Thyroid gland (tissue), 4 donors: ENCODE results near the gene GALNTL6.

Source experiments
- POLR2A ChIP-seq, 2 donors: fragments of 450-650 bp; IDR thresholded peaks; one replicate each; pipeline ENCODE4 v1.6.1; 2017; ENCODE audit warnings: antibody characterized with exemption in 2 of 2, mild to moderate bottlenecking in 2 of 2, moderate library complexity in 1 of 2
- TF ChIP-seq, protein P1 (sequence below), 6 experiments: fragments of 200-600 bp in 3 of 6; fragments of 450-650 bp in 3 of 6; sonication (generic) in 3 of 6; IDR thresholded peaks; one replicate each; pipeline ENCODE4 v1.5.1; 2016 to 2019; ENCODE audit warnings: antibody characterized with exemption in 6 of 6, mild to moderate bottlenecking in 2 of 6, inconsistent platforms in 1 of 6, moderate library complexity in 1 of 6

DNA sequence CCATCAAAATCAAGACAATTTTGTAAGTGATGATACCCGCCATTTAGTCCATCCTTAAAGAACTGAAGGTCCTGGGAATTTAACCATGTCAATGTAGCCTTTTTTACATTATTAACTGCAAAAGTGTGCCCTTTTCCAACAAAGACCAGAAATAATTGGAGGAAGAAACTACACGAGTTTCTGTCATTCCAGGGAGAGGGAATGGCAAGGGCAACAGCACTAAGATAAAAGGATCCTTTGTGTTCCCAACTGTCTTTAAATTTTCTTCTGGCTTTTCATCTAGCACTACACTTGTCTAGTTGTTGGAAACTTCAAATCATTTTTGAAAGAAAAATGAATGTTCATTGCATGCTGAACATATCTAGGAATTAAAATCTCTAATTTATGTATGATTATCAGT, 286.2 kb downstream of the GALNTL6 start:
- TF ChIP-seq, protein P1, sequence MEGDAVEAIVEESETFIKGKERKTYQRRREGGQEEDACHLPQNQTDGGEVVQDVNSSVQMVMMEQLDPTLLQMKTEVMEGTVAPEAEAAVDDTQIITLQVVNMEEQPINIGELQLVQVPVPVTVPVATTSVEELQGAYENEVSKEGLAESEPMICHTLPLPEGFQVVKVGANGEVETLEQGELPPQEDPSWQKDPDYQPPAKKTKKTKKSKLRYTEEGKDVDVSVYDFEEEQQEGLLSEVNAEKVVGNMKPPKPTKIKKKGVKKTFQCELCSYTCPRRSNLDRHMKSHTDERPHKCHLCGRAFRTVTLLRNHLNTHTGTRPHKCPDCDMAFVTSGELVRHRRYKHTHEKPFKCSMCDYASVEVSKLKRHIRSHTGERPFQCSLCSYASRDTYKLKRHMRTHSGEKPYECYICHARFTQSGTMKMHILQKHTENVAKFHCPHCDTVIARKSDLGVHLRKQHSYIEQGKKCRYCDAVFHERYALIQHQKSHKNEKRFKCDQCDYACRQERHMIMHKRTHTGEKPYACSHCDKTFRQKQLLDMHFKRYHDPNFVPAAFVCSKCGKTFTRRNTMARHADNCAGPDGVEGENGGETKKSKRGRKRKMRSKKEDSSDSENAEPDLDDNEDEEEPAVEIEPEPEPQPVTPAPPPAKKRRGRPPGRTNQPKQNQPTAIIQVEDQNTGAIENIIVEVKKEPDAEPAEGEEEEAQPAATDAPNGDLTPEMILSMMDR (IDR thresholded peaks at IDR 0.05) = no peak
- TF ChIP-seq POLR2A (IDR thresholded peaks at IDR 0.05) = no peak
